ENCODE data around the gene CFAP52. TPM values are rescaled to one million over a fixed set of nuclear protein-coding genes. Genes with fewer than 3 reads are reported as not detected.

The CFAP52 gene
- total RNA-seq, 1 donor, result 0.18 TPM

DNA sequence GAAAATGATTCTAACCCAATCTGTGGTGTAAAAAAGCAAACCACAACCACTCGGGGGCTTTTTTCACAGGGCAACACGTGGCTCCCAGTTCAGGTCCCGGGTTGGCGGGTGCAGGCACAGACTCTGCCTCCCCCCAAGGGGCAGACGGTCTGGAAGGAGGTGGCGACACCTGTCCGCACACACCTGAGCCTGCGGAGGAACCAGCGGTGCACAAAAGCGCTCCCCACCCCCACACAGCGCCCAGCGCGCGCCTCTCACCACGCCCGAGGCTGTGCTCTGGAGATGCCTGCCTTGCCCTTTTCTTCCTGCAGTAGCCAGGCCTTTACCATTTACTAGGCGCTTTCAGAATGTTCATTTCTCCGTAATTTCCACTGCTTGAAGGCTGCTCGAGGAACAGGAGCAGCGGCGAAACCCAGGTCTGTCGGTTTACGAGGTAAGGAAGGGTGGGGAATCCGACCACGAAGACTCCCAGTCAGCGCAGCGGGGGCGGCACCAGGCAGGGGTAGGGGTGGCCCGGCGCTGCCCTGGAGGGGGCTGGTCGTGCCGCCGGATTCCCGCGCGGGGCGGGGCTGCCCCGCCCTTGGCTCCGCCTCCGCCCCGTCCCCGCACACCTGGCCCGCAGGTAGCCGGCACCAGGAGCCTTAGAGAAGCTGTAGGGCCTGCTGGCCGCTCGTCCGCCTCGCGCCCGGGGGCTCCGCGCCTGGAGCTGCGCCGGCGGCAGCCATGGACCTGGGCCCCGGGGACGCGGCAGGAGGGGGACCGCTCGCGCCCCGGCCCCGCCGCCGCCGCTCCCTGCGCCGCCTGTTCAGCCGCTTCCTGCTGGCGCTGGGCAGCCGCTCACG lies 68.7 kb downstream of the CFAP52 start, which contains the start of gene USP43:
Gene USP43 (plus strand): TSS at position 608 of the 842 bp plus-strand sequence. CDS start 116 bp downstream, at position 724.
- DNase-seq (ENCODE audit: low read depth), result no peak
- H3K4me3 ChIP-seq (ENCODE audit: low read depth, low read length), result no peak within 1 kb of the TSS
- TF ChIP-seq, protein P1, sequence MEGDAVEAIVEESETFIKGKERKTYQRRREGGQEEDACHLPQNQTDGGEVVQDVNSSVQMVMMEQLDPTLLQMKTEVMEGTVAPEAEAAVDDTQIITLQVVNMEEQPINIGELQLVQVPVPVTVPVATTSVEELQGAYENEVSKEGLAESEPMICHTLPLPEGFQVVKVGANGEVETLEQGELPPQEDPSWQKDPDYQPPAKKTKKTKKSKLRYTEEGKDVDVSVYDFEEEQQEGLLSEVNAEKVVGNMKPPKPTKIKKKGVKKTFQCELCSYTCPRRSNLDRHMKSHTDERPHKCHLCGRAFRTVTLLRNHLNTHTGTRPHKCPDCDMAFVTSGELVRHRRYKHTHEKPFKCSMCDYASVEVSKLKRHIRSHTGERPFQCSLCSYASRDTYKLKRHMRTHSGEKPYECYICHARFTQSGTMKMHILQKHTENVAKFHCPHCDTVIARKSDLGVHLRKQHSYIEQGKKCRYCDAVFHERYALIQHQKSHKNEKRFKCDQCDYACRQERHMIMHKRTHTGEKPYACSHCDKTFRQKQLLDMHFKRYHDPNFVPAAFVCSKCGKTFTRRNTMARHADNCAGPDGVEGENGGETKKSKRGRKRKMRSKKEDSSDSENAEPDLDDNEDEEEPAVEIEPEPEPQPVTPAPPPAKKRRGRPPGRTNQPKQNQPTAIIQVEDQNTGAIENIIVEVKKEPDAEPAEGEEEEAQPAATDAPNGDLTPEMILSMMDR (IDR thresholded peaks at IDR 0.05; ENCODE audit: insufficient read depth, low read length), result no peak

DNA sequence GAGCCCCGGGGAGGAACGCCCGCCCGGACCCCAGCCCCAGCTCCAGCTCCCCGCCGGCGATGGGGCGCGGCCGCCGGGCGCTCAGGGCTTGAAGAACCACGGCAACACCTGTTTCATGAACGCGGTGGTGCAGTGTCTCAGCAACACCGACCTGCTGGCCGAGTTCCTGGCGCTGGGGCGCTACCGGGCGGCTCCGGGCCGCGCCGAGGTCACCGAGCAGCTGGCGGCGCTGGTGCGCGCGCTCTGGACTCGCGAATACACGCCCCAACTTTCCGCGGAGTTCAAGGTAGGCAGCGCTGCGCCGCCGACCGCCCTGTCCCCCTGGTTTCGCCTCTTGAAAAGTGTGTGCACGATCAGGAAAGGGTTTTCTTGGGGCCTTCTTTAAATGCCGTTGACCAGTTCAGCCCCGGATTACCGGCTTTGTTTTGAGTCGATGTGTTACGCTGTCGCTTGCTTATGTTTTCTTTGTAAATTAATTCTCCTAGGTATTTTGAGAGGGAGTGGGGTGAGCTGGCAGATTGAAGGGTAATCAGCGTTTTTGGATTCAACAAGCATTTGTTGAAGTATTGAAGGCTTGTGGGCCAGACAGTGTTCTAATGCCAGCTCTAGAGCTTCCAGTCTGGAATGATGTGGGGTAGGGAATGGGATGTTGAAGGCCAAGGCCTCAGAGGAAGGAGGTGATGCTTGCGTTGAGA lies 69.6 kb downstream of the CFAP52 start:
- TF ChIP-seq, protein P1 (IDR thresholded peaks at IDR 0.05; ENCODE audit: insufficient read depth, low read length), result no peak
- H3K4me3 ChIP-seq (ENCODE audit: low read depth, low read length), result no peak overlapping the region
- no peak for DNase-seq (ENCODE audit: low read depth)

DNA sequence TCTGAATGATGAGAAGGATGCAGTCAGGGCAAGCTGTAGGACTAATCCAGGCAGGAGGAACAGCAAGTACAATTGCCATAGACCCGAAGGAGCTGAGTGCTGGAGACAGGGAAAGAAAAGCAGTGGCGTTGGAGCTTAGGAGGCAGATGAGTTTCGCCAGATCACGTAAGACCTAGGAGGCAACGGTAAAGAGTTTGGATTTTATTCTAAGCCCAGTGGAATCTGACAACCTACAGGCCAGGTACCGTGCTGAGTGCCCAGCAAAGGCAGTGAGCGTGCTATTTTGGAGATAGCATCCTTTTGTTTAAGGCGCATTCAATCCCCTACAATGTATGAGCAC lies 70.1 kb downstream of the CFAP52 start:
- DNase-seq (ENCODE audit: low read depth), result no peak

DNA sequence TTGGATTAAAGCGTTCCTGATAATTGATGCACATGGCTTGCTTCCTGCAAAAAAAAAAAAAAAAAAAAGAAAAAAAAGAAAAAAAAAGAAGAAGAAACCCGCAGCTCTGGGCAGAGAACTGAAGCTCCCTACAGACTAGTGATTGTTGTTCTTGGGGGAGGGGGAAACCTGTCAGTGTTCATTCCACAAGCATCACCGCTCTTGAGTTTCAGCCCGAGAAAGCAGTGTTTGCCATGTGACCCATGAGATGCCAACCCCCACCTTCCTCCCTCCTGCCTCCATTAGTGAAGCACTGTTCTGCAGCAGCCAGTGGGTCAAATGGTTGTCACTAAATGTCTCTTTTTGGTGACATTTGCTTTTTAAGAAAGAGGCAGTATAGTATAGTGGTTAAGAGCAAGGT lies 70.6 kb downstream of the CFAP52 start:
- TF ChIP-seq, protein P1 (IDR thresholded peaks at IDR 0.05; ENCODE audit: insufficient read depth, low read length), result no peak
- H3K4me3 ChIP-seq (ENCODE audit: low read depth, low read length), result no peak overlapping the region
- no peak for DNase-seq (ENCODE audit: low read depth)

More for the DNA sequence above, 70.1 kb downstream of the CFAP52 start:
- TF ChIP-seq, protein P1 (IDR thresholded peaks at IDR 0.05; ENCODE audit: insufficient read depth, low read length), result no peak
- H3K4me3 ChIP-seq (ENCODE audit: low read depth, low read length), result no peak overlapping the region

DNA sequence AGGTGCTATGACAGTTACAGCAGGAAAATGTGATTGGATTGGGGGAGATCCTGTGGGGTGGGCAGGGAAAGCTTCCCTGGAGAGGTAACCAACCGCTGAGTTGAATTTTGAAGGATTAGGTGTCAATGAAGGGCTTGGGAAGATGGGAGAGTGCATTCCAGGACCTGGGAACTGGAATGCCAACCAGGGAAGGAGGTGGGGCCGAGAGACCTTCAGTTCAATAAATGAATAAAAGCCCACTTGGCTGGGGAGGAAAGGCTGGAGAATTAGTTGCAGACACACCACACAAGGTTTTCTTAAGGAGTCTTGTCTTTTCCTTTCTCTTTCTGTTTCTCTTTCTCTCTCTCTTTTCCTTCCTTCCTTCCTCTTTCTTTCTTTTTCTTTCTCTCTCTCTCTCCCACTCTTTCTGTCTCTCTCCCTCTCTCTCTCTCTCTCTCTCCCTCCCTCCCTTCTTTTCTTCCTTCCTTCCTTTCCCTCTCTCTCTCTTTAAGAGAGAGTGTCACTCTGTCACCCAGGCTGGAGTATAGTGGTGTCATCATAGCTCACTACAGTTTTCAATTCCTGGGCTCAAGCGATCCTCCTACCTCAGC lies 72.2 kb downstream of the CFAP52 start:
- TF ChIP-seq, protein P1 (IDR thresholded peaks at IDR 0.05; ENCODE audit: insufficient read depth, low read length), result no peak
- H3K4me3 ChIP-seq (ENCODE audit: low read depth, low read length), result no peak overlapping the region
- DNase-seq (ENCODE audit: low read depth), result no peak

DNA sequence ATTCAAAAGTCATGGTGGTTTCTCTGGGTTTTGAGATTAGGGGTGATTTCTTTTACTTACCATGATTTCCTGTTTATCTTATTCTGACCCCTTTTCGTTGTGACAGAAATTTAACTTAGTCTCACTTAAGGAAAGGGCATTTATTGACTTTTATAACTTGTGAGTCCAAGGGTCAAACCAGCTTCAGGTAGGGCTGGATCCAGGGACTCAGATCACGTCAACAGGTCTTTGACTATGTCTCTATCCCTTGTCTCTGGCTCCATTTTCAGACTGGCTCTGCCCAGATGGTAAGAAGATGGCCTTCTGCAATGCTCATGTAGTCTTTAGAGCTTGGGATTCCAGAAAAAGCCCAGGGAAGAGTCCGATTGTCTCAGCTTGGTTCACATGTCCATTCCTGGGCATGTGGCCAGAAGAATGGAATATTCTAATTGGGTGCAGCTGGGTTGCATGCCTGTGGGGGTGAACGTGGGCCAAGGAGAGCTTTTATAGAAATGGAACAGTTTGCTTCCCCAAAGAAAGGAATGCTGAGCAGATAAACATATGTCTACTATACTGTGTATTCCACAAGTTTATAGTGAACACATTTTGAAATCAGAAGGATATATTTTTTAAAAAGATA lies 82.3 kb downstream of the CFAP52 start:
- DNase-seq (ENCODE audit: low read depth), result no peak
- TF ChIP-seq, protein P1 (IDR thresholded peaks at IDR 0.05; ENCODE audit: insufficient read depth, low read length), result no peak
- H3K4me3 ChIP-seq (ENCODE audit: low read depth, low read length), result no peak overlapping the region

Measured in fibroblast of the aortic adventitia (primary cell).